Omental fat pad (tissue), 4 donors: ENCODE data around the gene CD34. TPM values are rescaled to one million over a fixed set of nuclear protein-coding genes. Genes with fewer than 3 reads are reported as not detected.

Experiments used
- ATAC-seq: fragments of 150-250 bp; one replicate; pipeline ENCODE4 v1.9.1; 2016; ENCODE audit warnings: mild to moderate bottlenecking, moderate library complexity; ENCODE audit not compliant: low FRiP score
- DNase-seq: peaks from one replicate; pipeline ENCODE4 v3.0.0-alpha.2; 2019; ENCODE audit warnings: low spot score
- total RNA-seq, 4 donors: library from RNA; depleted of rRNA; stranded (reverse); fragments of >200 nt; gene quantifications; one replicate each; pipeline ENCODE4 v1.1.0, GENCODE V29; 2016
- TF ChIP-seq, protein P1 (sequence below), 3 donors: fragments of 450-650 bp; IDR thresholded peaks; one replicate each; pipeline ENCODE4 v1.5.1; 2016 to 2017; ENCODE audit warnings: antibody characterized with exemption in 3 of 3, mild to moderate bottlenecking in 3 of 3, moderate library complexity in 2 of 3

Gene CD34
- total RNA-seq, 4 donors from 2014 or later, result 52.6 to 123 (median 76.9) TPM

DNA sequence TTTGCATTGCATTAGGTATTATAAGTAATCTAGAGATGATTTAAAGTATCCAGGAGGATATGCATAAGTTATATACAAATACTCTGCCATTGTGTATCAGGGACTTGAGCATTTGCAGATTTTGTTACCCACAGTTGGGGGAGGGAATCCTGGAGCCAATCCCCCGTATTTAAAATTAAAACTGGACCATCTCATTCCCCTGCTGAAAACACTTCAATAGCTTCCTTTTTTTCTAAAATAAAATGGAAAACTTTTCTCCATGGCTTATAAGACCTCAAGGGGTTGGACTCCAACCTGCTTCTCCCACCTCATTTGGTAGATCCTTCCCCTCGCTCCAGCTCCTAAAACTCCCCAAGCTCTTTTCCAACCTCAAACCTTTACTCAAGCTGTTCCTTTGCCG is 10.4 kb upstream of the CD34 start:
- TF ChIP-seq, protein P1, sequence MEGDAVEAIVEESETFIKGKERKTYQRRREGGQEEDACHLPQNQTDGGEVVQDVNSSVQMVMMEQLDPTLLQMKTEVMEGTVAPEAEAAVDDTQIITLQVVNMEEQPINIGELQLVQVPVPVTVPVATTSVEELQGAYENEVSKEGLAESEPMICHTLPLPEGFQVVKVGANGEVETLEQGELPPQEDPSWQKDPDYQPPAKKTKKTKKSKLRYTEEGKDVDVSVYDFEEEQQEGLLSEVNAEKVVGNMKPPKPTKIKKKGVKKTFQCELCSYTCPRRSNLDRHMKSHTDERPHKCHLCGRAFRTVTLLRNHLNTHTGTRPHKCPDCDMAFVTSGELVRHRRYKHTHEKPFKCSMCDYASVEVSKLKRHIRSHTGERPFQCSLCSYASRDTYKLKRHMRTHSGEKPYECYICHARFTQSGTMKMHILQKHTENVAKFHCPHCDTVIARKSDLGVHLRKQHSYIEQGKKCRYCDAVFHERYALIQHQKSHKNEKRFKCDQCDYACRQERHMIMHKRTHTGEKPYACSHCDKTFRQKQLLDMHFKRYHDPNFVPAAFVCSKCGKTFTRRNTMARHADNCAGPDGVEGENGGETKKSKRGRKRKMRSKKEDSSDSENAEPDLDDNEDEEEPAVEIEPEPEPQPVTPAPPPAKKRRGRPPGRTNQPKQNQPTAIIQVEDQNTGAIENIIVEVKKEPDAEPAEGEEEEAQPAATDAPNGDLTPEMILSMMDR (IDR thresholded peaks at IDR 0.05), result no peak
- no peak for ATAC-seq

DNA sequence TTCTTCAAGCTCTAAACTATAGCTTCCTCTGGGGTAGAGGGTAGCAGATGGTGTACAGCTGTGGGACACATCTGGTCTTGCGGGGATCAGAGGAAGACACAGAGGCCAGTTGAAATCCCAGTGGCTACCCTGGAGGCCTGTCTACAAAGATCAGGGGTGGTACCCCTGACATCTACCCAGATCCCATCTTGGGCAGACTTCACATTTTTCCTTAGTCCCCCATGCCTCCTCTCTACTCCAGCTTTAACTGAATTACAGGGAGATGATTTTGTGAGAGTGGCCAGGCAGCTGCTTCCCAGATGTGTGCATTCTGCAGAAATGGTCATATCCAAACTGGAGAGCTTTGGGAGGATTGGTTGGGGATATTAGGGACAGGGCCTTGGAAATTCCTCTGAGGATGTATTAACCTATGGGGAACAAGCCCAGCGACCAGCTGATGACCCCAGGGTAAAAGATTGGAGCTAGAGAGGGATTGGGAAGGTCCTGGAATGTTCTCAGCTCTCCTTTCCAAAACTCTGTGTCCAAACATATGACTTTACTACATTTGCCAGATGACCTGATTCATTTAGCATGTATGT is 9.6 kb upstream of the CD34 start:
- ATAC-seq (no peak), DNase-seq (no peak)
- TF ChIP-seq, protein P1 (IDR thresholded peaks at IDR 0.05), result no peak

More for the DNA sequence above, 10.4 kb upstream of the CD34 start:
- DNase-seq, result no peak

DNA sequence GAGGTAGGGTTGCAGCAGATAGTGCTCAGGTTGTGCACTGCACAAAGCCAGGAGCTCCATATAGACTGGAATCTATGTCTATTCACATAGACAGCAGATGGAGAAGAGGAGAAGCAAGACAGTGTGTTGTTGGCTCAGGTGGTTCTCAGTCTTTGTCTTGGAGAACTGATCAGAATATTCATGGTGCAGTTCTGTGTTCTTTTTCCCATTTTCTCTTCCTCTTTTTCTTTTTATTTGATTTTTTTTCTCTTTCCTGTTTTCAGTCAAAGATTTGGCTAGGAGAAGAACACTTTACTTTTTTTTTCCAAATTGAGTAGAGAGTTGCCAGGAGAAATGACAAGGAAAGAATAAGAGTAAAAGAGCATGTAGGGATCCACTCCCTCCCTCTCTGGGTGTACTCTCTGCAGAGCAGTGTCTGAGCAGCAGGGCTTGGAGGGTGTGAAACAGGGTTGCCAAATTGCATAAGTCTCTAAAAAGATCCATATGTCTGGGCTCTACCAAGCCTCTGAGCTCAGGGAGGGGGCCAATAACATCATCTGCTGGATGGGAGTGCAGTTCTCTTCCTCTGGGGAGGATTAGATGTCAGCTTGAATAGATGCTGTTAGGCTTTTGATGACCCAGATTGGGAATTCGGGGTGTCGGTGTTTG is 8.7 kb upstream of the CD34 start:
- TF ChIP-seq, protein P1 (IDR thresholded peaks at IDR 0.05), result no peak
- ATAC-seq (peak; percentile 46), DNase-seq (no peak)

DNA sequence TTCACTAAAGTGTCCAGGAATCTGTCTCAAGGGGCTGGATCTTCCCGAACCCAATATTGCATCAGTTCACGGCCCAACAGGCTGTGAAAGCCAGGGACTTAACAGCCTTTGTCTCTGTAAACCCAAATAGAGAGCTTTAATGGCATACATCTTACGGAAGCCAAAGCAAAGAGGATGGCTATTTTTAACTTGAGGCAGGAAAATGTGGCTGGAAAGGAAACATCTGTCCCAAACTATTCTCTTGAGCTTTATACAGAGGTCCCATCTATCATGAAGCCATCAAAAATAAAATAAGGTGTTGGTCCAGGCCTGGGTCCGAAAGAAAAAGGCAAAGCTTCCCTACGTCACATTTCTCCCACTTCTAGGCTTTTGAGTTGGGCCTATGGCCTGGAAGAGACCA is 7.7 kb upstream of the CD34 start:
- ATAC-seq (no peak), DNase-seq (no peak)
- TF ChIP-seq, protein P1 (IDR thresholded peaks at IDR 0.05), result no peak

DNA sequence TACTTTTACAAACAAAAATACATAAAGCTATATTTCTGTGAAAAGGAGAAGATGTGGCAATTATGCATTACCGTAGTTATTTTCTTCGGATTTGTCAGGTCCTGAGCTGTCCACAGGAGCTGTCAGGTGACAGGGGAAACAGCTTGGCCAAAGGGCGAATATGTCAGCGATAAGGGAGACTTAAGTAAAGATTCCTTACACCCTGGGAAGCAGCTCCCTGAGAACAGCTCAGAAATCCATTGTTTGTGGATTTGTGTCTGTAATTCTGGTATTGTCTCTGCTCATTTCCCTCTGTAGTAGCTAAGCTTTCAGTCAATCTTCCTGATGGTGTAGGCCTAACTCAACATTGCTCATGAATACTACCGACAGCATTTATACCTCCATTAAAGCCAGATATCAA is 7.1 kb upstream of the CD34 start:
- DNase-seq, result no peak
- TF ChIP-seq, protein P1 (IDR thresholded peaks at IDR 0.05), result no peak
- ATAC-seq, result no peak

DNA sequence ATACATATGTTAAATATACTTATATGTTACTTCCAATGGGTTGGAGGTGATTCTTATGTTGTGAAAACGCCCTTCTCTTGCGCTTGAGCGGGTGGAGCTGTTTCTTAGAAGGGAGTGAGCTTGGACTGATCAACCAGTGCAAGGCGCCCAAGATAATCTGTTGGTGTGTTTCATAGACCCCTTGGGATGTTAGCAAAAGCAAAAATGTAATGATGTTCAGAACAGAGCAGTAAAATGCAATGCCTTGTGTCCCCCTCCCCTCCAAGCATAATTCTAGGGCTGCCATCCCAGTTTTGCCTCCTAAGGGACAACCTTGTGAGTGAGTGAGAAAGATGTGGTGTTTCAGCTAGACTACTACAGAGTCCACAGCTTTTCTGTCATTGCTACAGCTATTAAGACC is 6.2 kb upstream of the CD34 start:
- ATAC-seq (no peak), DNase-seq (no peak)
- TF ChIP-seq, protein P1 (IDR thresholded peaks at IDR 0.05), result no peak

DNA sequence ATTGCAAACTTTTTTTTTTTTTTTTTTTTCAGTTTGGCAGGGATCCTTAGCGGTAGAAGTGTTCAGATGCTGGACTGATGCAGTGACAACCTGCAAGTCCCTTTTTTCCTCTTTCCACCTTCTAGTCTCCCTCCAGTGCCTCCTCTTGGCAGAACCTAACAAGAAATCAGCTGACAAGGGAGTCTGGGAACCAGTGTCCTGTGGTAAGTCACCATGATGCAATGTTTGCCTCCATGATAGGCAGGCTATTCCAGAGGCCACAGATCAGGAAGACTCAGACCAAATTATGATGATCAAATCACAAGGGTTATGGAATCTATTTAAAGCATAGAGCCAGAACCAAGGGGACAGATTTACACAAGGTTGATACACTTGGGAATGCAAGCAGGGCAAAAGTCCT is 3.0 kb upstream of the CD34 start:
- DNase-seq (no peak), ATAC-seq (no peak)
- TF ChIP-seq, protein P1 (IDR thresholded peaks at IDR 0.05), result no peak
